Caco-2 (cell line): ENCODE results near the gene ZIC4. TPM values are rescaled to one million over a fixed set of nuclear protein-coding genes. Genes with fewer than 3 reads are reported as not detected.

Experiments used
- BruUV-seq: library from RNA; stranded (reverse); fragments of 400-500 nt; replicated peaks from 2 replicates; lab custom pipeline; 2021; lab: Mats Ljungman, UMichigan
- CTCF ChIA-PET: fragments of 300-600 bp; sonication (Branson Sonifier 250); formaldehyde crosslinking; loops from one replicate; lab custom pipeline; 2022; ENCODE audit warnings: antibody characterized with exemption; lab: Charles Lee
- POLR2A ChIA-PET: fragments of 300-600 bp; sonication (Branson Sonifier 250); formaldehyde crosslinking; loops from one replicate; lab custom pipeline; 2022; ENCODE audit warnings: antibody characterized with exemption; lab: Charles Lee
- DNase-seq, 2 experiments: peaks; one replicate each; pipeline versions ENCODE4 v3.0.0 to v3.0.0-alpha.2; 2020 to 2022
- H3K27me3 ChIP-seq: replicated peaks from 2 replicates; pipeline ENCODE4 v1.6.0; 2011; ENCODE audit warnings: low read length; ENCODE audit not compliant: control insufficient read depth, insufficient read depth
- H3K36me3 ChIP-seq: 2 replicates; pipeline ENCODE4 v1.5.1; 2011; ENCODE audit warnings: low read length; ENCODE audit not compliant: control insufficient read depth, insufficient read depth
- H3K4me1 ChIP-seq: fragments of 250-450 bp; sonication (Bioruptor Pico); 2 replicates; pipeline ENCODE4 v1.5.1; 2020; ENCODE audit warnings: mild to moderate bottlenecking
- H3K4me3 ChIP-seq: 2 replicates; pipeline ENCODE4 v1.5.1; 2011; ENCODE audit warnings: low read depth, mild to moderate bottlenecking, control low read depth, low read length
- H3K9me3 ChIP-seq: fragments of 250-450 bp; sonication (Bioruptor Pico); 2 replicates; pipeline ENCODE4 v1.5.1; 2020; ENCODE audit warnings: mild to moderate bottlenecking, moderate library complexity
- H3K27ac Mint-ChIP-seq: one replicate; pipeline ENCODE4 v1.8.0; 2022; ENCODE audit warnings: mixed read lengths; ENCODE audit not compliant: unreplicated experiment
- H3K27me3 Mint-ChIP-seq: one replicate; pipeline ENCODE4 v1.8.0; 2022; ENCODE audit warnings: mixed read lengths; ENCODE audit not compliant: insufficient read depth, unreplicated experiment
- H3K36me3 Mint-ChIP-seq: one replicate; pipeline ENCODE4 v1.8.0; 2022; ENCODE audit warnings: mild to moderate bottlenecking, mixed read lengths; ENCODE audit not compliant: insufficient read depth, unreplicated experiment
- H3K4me1 Mint-ChIP-seq: one replicate; pipeline ENCODE4 v1.8.0; 2022; ENCODE audit warnings: low read depth, mixed read lengths; ENCODE audit not compliant: unreplicated experiment
- H3K4me3 Mint-ChIP-seq: one replicate; pipeline ENCODE4 v1.8.0; 2022; ENCODE audit warnings: mild to moderate bottlenecking, moderate library complexity, mixed read lengths; ENCODE audit not compliant: unreplicated experiment
- H3K9me3 Mint-ChIP-seq: one replicate; pipeline ENCODE4 v1.8.0; 2022; ENCODE audit warnings: mixed read lengths; ENCODE audit not compliant: unreplicated experiment
- intact Hi-C: fragments of 100-400 bp; cut with micrococcal nuclease; formaldehyde crosslinking; loops from one replicate; pipeline ENCODE4 v1.10.0; 2022; ENCODE audit not compliant: unreplicated experiment
- total RNA-seq: library from RNA; stranded (reverse); gene quantifications from 2 replicates; pipeline ENCODE4 v1.2.3, GENCODE V29; 2022
- TF ChIP-seq, protein P1 (sequence below), 2 experiments: fragments of 200-600 bp in 1 of 2; IDR thresholded peaks; 1 replicate in 1 of 2; 2 replicates in 1 of 2; pipeline versions ENCODE4 v1.5.1 to v1.8.0; 2011 to 2022; ENCODE audit warnings: antibody characterized with exemption in 1 of 2, control low read depth in 1 of 2, inconsistent platforms in 1 of 2, low read depth in 1 of 2, low read length in 1 of 2, mild to moderate bottlenecking in 1 of 2, moderate library complexity in 1 of 2; ENCODE audit not compliant: insufficient read depth in 1 of 2, severe bottlenecking in 1 of 2, unreplicated experiment in 1 of 2

ZIC4 gene
- total RNA-seq, 1 experiment from 2014 or later, result not detected

- Histone ChIP-seq H3K9me3 (no peaks in the 10 kb centered on the region), H3K36me3 (no peaks in the 10 kb centered on the region), H3K4me3 (no peak overlapping the region), H3K27me3 (no peaks in the 10 kb centered on the region), H3K4me1 (no peaks in the 10 kb centered on the region)
- ChIA-PET POLR2A (no interaction called here), CTCF (no interaction called here)
- no peaks in the 10 kb centered on the region for H3K9me3 Mint-ChIP-seq
- no peak for DNase-seq
- no peaks in the 10 kb centered on the region for H3K4me1 Mint-ChIP-seq
- no peak overlapping the region for H3K27ac Mint-ChIP-seq
- intact Hi-C loops, result no loop called here
- H3K4me3 Mint-ChIP-seq, result no peak overlapping the region
- TF ChIP-seq, protein P1, sequence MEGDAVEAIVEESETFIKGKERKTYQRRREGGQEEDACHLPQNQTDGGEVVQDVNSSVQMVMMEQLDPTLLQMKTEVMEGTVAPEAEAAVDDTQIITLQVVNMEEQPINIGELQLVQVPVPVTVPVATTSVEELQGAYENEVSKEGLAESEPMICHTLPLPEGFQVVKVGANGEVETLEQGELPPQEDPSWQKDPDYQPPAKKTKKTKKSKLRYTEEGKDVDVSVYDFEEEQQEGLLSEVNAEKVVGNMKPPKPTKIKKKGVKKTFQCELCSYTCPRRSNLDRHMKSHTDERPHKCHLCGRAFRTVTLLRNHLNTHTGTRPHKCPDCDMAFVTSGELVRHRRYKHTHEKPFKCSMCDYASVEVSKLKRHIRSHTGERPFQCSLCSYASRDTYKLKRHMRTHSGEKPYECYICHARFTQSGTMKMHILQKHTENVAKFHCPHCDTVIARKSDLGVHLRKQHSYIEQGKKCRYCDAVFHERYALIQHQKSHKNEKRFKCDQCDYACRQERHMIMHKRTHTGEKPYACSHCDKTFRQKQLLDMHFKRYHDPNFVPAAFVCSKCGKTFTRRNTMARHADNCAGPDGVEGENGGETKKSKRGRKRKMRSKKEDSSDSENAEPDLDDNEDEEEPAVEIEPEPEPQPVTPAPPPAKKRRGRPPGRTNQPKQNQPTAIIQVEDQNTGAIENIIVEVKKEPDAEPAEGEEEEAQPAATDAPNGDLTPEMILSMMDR (IDR thresholded peaks at IDR 0.05; ENCODE audit: insufficient read depth in 1 of 2, low read depth in 1 of 2, low read length in 1 of 2, severe bottlenecking in 1 of 2, unreplicated experiment in 1 of 2), result no peak
- no peaks in the 10 kb centered on the region for H3K36me3 Mint-ChIP-seq
- H3K27me3 Mint-ChIP-seq, result no peaks in the 10 kb centered on the region
- no TSS peak for BruUV-seq
Measured at GRCh38 chr3:147414390-147415138, 8.2 kb upstream of the ZIC4 start.

DNA sequence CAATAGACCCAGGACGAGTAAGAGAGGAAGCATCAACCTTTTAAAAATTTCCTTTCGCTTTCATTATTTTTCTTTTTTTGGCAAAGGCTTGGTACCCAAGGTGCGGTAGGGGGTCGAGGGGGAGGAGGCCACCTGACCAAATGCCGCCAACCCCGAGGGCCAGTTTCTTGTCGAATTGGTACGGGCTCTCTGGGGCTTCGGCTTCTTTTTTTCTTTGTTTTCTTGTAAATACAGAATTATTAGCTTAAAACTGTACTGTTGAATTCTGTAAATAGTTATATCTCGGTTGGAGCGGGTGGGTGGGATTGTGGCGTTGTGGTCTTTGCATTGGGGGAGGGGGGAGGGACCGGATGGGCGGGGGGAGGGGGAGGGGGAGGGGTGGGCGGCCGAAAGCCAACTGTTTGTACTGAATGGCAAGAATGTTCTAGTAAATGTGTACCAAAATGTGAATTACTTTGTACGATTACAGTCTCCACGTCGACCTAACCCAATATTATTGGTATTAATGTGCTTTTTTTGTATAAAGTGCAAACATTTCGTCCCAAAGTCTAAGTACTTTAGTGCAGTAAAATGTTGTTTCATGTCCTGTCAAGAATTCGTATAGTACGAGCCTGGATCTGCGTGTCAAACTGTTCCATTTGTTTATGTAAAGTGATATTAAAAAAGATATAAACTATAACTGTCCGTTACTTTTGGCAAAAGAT lies 7.5 kb upstream of the ZIC4 start:
- Mint-ChIP-seq H3K4me3 (no peak overlapping the region), H3K9me3 (peaks cover 4% of the 10 kb centered on the region), H3K27me3 (no peaks in the 10 kb centered on the region), H3K4me1 (no peaks in the 10 kb centered on the region), H3K27ac (no peak overlapping the region), H3K36me3 (peaks cover 2% of the 10 kb centered on the region)
- TF ChIP-seq, protein P1 (IDR thresholded peaks at IDR 0.05; ENCODE audit: insufficient read depth in 1 of 2, low read depth in 1 of 2, low read length in 1 of 2, severe bottlenecking in 1 of 2, unreplicated experiment in 1 of 2), result no peak
- ChIA-PET CTCF (no interaction called here), POLR2A (no interaction called here)
- no peaks in the 10 kb centered on the region for H3K4me1 ChIP-seq
- H3K4me3 ChIP-seq, result no peak overlapping the region
- H3K36me3 ChIP-seq, result no peaks in the 10 kb centered on the region
- H3K27me3 ChIP-seq, result no peaks in the 10 kb centered on the region
- intact Hi-C loops, result no loop called here
- no peak for DNase-seq
- no TSS peak for BruUV-seq
- H3K9me3 ChIP-seq, result no peaks in the 10 kb centered on the region

- no peak overlapping the region for H3K4me3 Mint-ChIP-seq
- peaks cover 3% of the 10 kb centered on the region for H3K27me3 Mint-ChIP-seq
- Histone ChIP-seq H3K4me3 (no peak overlapping the region), H3K9me3 (no peaks in the 10 kb centered on the region), H3K36me3 (no peaks in the 10 kb centered on the region), H3K27me3 (no peaks in the 10 kb centered on the region), H3K4me1 (no peaks in the 10 kb centered on the region)
- H3K27ac Mint-ChIP-seq, result no peak overlapping the region
- TF ChIP-seq, protein P1 (IDR thresholded peaks at IDR 0.05; ENCODE audit: insufficient read depth in 1 of 2, low read depth in 1 of 2, low read length in 1 of 2, severe bottlenecking in 1 of 2, unreplicated experiment in 1 of 2), result no peak
- POLR2A ChIA-PET, result no interaction called here
- BruUV-seq, result no TSS peak
- CTCF ChIA-PET, result no interaction called here
- H3K9me3 Mint-ChIP-seq, result peaks cover 9% of the 10 kb centered on the region
- DNase-seq, result no peak
- peaks cover 6% of the 10 kb centered on the region for H3K36me3 Mint-ChIP-seq
- intact Hi-C loops, result no loop called here
- H3K4me1 Mint-ChIP-seq, result peaks cover 4% of the 10 kb centered on the region
Measured at GRCh38 chr3:147412917-147413685, 6.8 kb upstream of the ZIC4 start.
